HG03565 (cell line): Measurements from ENCODE around the gene CEP43.
A peak's percentile ranks its signal among the peaks of the same experiment; 100 is the strongest.

Experiments used
- ATAC-seq: cut with Tn5 transposase; IDR thresholded peaks from one replicate; pipeline ENCODE4 v1.9.1; 2021; ENCODE audit warnings: mild to moderate bottlenecking, moderate library complexity; ENCODE audit not compliant: unreplicated experiment

The CEP43 gene

DNA sequence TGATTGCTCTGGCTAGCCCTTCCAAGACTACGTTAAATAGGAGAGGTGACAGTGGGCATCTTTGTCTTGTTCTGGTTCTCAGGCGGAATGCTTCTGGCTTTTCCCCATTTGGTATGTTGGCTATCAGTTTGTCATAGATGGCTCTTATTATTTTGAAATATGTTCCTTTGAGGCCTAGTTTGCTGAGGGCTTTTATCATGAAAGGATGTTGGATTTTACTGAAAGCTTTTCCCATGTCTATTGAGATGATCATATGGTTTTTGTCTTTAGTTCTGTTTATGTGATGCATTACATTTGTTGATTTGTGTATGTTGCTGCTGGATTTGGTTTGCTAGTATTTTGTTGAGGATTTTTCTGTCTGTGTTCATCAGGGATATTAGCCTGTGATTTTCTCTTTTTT is 32.9 kb upstream of the CEP43 start:
- no peak for ATAC-seq

DNA sequence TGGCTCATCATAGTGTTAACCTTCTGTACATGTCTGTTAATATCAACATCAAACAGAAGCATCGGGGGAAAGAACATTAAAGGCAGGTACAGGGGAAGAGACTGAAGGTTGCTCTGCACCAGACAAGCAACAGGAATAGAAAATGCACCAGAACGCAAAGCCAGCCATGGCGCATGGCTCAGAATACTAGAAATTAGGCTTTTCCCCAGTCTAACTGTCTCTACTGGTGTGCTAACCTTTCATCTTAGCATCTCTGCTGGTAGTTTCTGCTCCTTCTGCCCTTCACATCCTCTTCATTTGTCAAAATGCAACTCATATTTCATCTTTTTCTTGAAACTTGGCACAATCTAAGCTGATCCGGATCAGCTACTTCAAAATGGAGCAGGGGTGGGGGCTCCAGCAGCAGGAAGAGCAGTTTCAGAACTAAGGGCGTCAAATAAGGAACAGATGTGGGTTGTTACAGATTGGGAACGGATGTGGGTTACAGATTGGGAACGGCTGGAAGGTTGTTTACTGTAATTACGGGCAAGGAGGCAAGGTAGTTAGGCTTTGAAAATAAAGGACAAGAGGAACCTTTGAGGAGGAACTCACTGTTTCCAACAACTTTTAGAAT is 29.7 kb upstream of the CEP43 start:
- ATAC-seq, result no peak

DNA sequence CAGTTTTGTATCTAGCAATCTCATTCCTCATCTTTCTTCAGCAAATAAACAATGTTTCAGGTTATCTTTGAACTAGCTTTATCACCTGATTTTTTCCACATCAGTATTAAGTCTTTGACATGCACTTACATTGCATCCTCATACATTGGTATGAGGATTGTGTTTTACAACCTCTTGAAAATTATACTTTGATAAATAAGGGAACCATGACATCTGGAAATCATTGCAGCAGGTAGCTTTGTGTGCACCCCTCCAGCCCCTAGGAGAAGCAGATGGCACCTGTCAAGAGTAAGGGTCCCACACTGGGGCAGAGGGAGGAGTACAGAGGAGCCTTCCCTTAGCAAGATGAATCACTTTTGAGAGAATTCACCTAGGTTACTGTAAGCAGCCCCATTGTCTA is 29.1 kb upstream of the CEP43 start:
- ATAC-seq, result no peak

DNA sequence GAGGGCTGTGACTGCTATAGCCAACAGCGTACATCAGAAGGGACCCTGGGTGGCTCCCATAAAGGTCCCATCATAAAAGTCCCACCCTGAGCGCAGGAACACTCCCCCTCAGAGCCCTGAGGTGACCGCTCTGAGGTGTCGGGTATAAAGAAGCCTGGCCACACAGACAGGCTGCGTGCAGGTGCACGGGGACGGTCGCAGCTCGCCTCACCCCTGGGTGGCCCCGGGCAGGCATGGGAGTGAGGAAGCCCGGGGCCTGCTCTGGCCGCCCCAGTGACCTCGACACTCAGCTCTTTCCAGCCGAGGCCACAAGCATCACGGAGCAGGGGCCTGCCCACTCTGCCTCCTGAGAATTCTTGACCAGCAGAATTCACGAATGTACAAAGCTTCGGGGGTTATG is 28.4 kb upstream of the CEP43 start:
- no peak for ATAC-seq

DNA sequence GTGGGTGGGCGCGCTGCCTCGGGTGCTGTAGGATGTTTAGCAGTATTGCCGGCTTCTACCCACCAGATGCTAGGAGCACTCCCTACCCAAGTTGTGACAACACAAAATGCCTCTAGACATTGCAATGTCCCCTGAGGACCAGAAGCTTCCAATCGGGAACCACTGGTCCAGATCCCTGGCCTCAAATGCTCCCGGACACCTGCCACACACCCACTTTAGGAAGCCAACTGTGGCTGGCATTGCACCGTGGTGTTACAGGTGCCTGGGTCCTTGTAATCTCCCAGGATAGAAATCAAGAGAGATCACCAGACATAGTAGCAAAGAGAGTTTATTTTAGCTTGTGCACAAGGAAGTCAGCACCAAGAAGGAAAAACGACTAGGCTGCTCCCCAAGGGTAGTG is 27.9 kb upstream of the CEP43 start:
- ATAC-seq, result no peak

DNA sequence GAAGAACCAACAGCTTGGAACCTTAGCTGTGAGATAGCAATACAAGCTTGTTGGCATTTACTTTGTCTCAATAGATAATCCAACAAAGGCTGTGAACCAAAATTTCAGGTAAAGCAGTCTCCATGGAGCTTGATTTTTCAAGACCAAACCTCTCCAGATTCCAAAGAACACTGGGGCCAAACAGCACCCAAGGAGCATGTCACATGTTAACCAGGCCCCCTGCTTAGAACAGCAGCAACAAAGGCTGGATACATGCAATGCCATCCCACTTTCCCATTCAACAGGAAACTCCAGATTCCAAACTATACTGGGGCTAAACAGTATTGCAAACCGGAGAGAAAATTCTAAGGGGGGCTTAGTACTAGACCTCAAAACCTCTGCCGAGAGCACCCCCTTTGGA is 27.1 kb upstream of the CEP43 start:
- ATAC-seq, result no peak

DNA sequence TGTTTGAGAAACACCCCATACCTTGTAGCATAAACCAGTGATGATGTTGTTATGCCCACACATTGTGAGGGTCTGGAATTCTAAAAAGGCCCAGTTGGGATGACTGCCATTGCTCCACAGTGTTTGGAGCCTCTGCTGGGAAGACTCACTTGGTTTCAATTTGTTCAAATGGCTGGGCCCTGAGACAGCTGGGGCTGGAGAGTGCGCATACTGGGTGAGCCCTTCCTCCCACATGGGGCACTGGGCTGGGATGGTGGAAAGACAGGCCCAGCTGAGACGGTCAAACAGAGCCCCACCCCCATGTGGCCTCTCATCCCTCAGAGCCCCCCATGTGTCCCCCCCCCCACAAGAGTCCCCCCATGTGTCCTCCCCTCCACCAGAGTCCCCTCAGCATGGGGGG is 22.6 kb upstream of the CEP43 start:
- no peak for ATAC-seq

DNA sequence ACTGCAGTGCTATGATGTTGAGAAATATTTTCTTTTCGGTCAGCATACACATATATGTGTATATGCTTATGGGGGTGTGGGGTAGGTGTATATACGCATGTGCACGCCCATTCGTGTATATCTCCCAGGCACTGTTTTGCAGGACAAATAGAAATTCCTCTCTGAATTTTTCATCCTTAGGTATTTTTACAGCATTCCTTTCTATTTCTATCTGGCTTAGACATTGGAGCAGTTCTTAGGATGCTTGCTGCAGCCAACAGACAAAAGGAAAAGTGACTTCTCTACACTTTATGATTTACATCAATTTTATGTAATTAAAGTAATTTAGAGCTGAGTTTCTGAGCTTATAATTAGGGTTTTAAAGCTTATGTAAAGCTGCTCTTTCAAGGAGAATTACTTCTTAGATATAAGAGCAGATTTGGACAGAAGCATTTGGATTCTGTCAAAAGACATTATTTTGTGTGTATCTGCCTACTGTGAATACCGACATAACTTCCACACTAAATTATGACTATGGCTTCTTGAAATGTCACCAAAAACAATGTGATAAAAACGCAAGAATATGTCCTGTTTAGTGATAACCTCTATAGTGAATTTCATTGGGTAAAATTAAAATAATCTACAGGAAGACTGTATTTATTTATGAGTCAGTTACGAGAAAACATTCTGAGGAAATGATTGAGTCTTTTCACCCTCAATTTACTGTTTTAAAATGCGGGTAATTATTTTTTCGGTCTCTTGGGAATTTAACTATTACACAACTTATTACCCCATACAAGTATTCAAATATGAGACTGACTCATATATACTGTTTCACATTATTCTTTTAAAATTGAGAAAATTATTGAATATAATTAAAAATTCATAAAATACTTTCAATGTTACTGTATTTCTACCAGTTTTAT is 21.3 kb upstream of the CEP43 start:
- no peak for ATAC-seq

DNA sequence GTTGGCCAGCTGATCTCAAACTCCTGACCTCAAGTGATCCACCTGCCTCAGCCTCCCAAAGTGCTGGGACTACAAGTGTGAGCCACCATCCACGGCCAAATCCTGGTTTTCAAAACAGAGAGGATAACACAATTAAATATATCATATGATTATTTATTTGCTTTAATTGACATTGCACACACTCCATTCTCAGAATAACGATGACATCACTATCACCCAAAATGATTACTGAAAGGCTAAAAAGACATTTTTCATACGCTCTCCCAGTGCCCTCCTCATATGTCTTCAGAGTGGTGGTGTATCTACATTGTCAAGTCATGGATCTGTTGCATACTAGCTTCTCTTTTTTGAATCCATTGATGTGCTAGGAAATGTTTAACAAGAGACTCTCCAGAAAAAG is 18.5 kb upstream of the CEP43 start:
- ATAC-seq, result no peak

DNA sequence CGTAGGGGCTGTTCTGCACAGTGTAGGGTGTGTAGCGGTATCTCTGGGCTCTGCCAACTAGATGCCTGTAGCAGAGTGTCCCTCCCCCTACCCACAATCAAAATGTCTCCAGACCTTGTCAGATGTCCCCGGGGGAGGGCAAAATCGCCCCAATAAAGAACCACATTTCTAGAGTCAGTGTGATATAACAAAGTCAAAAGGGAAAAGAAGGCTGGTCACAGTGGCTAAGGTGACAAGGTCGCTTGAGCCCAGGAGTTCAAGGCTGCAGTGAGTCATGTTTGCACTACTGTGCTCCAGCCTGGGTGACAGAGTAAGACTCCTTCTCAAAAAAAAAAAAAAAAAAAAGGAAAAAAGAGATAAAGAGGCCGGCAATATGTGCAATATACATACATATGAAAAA is 11.7 kb upstream of the CEP43 start:
- ATAC-seq, result no peak

DNA sequence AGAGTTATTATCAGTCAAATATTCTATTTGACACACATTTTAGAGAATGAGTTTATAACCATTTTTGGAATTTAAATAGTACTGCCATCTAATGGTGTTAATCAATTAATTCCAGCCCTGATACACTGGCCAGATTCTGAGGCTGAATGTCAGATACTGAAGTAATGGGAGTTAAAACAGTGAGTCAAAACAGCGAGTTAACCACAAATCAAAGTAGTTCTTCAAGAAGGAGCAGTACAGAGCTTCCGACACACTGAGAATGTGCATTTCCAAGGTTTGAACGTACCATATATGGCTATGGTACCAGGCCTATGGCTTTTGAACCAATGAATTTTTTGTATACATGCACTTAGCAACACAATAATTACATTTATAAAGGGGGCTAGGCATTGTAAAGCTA is 11.3 kb upstream of the CEP43 start:
- ATAC-seq, result no peak

DNA sequence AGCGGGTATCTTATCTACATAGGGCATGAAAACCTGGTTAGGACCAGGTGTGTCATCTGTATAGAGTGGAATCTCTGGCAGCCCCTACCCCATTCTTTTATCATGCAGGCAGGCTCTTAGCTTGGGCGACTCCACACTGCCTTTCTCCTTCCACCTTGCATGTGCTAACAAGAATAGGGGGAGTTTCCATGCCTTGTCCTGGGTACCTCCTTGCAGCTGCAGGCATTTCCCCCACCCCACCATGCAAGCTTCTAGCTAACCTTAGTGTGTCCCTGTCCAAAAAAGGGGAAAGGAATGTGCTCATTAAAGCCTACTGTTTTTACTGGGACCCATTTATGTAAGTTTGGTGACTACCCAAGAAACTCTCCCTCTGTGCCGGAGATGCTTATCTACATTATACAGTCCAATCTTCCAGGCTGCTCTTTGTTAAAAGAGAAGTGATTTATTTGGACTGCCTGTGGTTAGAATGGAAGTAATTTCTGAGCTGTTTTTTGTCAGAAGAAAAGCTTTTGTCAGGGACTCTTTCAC is 10.5 kb upstream of the CEP43 start:
- no peak for ATAC-seq

DNA sequence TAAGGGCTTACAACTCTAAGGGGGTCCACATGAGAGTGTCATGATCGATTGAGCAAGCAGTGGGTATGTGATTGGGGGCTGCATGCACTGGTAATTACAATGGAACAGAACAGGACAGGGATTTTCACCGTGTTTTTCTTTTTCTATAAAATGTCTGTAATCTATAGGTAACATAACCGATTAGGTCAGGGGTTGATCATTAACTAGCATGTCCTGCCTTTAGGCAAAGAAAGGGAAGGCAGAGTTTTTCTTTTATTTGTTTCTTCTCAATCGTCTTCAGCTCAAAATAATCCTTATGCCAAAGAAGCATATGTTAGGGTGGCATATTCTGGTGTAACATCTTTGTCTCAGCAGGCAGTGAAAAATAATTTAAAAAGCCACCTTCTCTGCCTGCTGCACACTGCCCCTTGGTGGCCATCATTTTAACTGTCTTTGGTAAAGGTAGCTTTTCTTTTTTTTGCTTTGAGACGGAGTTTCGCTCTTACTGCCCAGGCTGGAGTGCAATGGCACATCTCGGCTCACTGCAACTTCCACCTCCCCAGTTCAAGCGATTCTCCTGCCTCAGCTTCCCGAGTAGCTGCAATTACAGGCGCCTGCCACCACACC is 9.7 kb upstream of the CEP43 start:
- peak; percentile 74 for ATAC-seq

DNA sequence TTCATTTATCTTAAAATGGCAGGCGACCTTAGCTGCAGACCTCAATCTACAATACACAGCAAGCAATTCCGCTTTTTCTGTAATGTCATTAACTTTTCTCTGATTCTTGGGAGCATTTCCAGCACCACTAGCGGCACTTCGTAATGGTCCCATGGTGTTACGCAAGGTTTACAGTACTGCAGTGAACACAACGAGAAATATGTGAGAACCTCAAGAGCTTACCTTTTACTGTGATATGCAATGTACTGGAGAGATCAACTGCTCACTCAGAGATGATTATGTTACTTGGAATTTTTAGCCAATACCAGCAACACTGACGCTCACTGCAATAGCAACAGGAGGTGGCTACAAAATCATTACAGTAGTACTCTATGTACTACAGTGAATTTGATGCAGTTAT is 2.8 kb upstream of the CEP43 start:
- no peak for ATAC-seq

DNA sequence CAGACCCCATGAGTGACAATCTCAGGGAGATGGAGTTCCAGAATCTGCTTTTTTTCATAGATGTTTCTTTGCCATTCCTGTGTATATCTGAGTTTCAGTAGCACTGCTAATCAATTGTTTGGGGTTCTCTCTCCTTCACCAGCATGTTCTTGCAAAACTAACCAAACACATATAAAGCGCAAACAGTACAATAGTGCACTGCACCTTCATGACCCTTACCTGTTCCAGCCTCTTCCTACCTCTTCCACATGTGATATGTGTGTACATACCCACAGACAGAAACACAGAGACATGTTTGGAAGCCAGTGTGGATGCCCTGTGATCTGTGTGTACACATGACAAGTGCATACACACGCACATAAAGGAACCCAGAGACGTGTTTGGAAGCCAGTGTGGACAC is 1.8 kb upstream of the CEP43 start:
- no peak for ATAC-seq

DNA sequence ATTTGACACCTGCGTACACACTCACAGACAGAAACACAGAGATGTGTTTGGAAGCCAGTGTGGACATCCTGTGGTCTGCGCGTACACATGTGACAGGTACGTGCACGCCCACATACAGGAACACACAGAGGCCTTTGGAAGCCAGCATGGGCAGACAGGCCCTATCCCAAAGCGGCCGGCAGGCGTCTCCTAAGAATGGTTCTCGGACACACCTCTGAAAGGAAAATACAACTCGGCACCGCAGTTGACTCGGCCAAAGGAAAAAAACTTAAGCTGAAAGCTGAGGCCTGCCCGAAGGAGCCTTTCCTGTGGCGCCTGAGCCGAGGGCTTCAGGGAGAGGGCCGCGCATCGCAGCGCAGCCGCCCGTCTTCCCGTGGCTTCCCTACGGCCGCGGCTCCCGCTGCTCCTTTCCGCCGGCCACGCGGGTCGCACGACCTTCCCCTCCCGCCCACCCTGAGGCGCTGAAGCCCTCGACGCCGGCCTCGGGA is 1.4 kb upstream of the CEP43 start:
- ATAC-seq, result peak; percentile 23

DNA sequence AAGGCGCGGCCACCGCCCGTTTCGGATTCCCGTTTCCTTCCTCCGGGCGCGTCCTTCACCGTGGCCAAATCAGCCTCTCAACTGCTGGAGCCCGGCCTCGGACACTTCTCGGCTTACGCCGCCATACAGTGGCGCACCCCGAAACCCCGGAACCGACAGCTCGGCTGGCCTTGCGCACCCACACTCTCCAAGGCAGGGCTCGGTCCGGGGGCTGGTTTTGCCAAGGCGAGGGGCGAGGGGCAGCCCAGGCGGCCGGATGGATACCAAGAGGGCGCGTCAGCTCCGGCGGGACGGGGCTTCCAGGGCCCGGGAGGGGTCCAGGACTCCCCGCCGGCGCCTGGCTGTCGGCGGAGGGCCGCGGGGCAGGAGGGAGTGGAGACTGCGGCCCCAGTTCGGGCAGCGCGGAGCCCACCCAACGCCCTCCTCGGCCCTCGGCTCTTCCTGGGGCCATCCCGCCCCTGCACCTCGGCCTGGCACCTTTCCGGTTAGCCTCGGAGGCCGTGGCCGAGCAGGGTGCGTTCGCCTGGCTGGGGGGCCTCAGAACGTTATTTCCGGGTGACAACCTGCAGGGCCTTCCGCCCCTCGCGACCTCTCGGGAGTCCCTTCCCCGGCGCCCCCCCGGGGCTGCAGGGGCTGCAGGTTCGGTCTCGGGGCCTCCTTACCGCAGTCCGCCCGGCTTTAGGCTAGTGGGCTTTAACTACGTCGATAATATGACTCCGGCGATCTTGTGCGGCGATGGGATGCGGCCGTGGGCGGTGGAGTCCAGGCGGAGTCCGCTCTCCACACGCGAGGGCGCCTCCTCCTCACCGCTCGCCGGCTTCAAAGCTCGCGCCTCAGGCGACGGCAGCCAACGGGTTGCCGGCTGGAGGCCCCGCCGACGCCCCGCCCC is 697 bp upstream of the CEP43 start:
- ATAC-seq, result no peak

DNA sequence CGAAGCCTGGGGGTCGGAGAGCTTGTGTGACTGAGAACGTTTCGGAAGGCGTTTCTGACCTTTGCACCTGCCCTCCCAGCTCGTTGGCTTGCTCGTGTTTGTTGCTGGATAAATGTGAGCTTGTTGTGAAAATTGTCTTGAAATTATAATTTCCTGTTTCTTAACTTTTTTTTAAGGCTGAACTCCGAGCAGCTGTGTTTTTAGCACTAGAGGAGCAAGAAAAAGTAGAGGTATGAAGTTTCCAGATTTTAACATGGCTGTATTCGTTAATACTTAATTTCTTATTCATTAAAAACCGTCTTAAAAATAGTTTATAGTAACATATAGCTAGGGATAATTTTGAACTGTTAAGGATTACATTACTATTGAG is 672 bp downstream of the CEP43 start:
- no peak for ATAC-seq

DNA sequence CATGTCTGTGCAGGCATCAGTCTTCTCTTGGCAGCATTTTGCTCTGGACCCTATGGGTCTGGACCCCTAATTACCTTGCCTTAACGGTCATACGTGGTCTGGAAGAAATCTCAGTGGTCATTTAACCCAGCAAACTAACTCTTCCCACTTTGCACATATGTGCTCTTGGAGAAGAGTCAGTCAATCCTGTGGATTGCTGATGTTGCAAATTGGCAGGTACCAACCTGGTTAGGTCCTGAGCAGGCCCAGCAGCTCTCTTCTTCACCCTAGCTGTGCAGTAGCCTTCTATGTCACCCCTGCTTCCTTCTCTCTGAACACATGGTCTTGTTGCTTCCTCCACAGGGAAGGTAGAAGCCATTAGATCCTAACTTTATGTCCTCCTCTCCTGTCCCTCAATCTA is 1.6 kb downstream of the CEP43 start:
- no peak for ATAC-seq

DNA sequence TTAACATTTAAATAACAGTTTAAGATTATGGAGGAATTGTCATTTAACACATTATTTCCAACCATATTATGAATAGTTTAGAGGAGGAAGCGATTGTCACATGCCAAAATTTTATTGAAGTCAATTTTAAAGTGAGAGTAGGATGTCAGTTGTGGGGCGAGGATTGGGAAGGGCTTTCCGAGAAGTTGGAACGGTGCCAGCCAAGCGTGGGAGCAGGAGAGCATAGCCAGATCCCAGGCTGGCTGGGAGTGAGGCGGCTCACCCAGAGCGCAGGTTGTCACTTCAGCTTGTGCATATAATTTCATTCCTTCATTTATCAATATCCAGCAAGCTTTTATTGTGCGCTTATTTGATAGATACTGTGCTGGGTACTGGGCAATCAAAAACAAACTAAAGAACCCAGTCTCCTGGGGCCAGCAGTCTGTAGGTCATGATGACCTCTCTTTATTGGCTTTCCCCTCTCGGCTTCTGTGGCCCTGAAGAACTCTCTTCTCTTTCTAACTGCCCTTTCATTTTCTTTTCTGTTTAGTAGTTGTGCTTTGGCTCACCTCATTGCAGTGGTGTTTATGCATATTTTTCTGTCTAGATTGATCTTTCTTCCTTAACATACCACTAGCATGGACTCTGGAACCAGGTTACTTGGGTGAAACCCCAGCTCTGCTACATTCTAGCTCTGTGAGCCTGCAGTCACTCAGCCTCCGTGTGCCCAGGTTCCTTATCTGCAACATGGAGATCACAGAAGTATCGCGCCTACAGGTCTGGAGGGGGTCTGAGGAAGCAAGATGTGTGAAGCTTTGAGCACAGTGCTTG is 6.4 kb downstream of the CEP43 start:
- ATAC-seq, result no peak
